Measurements from ENCODE around the gene CALML5.

GRCh38 chr10:5509236-5509635 lies 9.9 kb upstream of the CALML5 start:
- TF ChIP-seq, protein P1, sequence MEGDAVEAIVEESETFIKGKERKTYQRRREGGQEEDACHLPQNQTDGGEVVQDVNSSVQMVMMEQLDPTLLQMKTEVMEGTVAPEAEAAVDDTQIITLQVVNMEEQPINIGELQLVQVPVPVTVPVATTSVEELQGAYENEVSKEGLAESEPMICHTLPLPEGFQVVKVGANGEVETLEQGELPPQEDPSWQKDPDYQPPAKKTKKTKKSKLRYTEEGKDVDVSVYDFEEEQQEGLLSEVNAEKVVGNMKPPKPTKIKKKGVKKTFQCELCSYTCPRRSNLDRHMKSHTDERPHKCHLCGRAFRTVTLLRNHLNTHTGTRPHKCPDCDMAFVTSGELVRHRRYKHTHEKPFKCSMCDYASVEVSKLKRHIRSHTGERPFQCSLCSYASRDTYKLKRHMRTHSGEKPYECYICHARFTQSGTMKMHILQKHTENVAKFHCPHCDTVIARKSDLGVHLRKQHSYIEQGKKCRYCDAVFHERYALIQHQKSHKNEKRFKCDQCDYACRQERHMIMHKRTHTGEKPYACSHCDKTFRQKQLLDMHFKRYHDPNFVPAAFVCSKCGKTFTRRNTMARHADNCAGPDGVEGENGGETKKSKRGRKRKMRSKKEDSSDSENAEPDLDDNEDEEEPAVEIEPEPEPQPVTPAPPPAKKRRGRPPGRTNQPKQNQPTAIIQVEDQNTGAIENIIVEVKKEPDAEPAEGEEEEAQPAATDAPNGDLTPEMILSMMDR (IDR thresholded peaks at IDR 0.05; ENCODE audit: low read depth, low read length), result no peak
- TF ChIP-seq EZH2phosphoT487 (IDR thresholded peaks at IDR 0.05; ENCODE audit: low read depth), result no peak
